Suprapubic skin (tissue), 4 donors: ENCODE results near the gene PIAS4.

ENCODE experiments used
- POLR2A ChIP-seq, 2 donors: fragments of 450-650 bp; IDR thresholded peaks; one replicate each; pipeline ENCODE4 v1.6.1; 2017; ENCODE audit warnings: antibody characterized with exemption in 2 of 2, mild to moderate bottlenecking in 2 of 2, moderate library complexity in 2 of 2
- POLR2AphosphoS5 ChIP-seq, 3 donors: sonication (generic); formaldehyde crosslinking; IDR thresholded peaks; one replicate each; pipeline ENCODE4 v1.6.1; 2017; ENCODE audit warnings: antibody characterized with exemption in 3 of 3
- TF ChIP-seq, protein P1 (sequence below), 2 donors: fragments of 200-600 bp in 1 of 2; fragments of 450-650 bp in 1 of 2; sonication (generic) in 1 of 2; IDR thresholded peaks; one replicate each; pipeline ENCODE4 v1.5.1; 2016 to 2019; ENCODE audit warnings: antibody characterized with exemption in 2 of 2, mild to moderate bottlenecking in 1 of 2, moderate library complexity in 1 of 2

DNA sequence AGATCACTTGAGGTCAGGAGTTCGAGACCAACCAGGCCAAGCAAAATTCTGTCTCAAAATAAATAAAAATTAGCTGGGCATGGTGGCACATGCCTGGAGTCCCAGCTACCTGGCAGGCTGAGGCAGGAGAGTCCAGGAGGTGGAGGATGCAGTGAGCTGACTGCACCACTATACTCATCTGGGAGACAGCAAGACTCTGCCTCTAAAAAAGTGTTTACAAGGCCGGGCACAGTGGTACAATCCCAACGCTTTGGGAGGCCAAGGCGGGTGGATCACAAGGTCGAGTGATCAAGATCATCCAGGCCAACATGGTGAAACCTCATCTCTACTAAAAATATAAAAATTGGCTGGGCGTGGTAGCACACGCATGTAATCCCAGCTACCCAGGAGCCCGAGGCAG, 32.4 kb upstream of the PIAS4 start:
- TF ChIP-seq, protein P1, sequence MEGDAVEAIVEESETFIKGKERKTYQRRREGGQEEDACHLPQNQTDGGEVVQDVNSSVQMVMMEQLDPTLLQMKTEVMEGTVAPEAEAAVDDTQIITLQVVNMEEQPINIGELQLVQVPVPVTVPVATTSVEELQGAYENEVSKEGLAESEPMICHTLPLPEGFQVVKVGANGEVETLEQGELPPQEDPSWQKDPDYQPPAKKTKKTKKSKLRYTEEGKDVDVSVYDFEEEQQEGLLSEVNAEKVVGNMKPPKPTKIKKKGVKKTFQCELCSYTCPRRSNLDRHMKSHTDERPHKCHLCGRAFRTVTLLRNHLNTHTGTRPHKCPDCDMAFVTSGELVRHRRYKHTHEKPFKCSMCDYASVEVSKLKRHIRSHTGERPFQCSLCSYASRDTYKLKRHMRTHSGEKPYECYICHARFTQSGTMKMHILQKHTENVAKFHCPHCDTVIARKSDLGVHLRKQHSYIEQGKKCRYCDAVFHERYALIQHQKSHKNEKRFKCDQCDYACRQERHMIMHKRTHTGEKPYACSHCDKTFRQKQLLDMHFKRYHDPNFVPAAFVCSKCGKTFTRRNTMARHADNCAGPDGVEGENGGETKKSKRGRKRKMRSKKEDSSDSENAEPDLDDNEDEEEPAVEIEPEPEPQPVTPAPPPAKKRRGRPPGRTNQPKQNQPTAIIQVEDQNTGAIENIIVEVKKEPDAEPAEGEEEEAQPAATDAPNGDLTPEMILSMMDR (IDR thresholded peaks at IDR 0.05) = no peak
- no peak for TF ChIP-seq POLR2AphosphoS5 (IDR thresholded peaks at IDR 0.05)
- TF ChIP-seq POLR2A (IDR thresholded peaks at IDR 0.05) = no peak
